Mucosa of stomach (tissue), 1 donor: ENCODE results near the gene B4GALNT3.

ENCODE experiments used
- H3K27me3 ChIP-seq: one replicate; pipeline ENCODE4 v1.7.0; 2013; ENCODE audit warnings: mild to moderate bottlenecking, low read length; ENCODE audit not compliant: control insufficient read depth, insufficient read depth
- H3K36me3 ChIP-seq: one replicate; pipeline ENCODE4 v1.7.0; 2013; ENCODE audit warnings: low read length; ENCODE audit not compliant: control insufficient read depth, insufficient read depth
- H3K4me1 ChIP-seq: one replicate; pipeline ENCODE4 v1.7.0; 2013; ENCODE audit warnings: mild to moderate bottlenecking, low read length; ENCODE audit not compliant: control insufficient read depth, insufficient read depth
- H3K4me3 ChIP-seq: one replicate; pipeline ENCODE4 v1.7.0; 2013; ENCODE audit warnings: low read length
- H3K9ac ChIP-seq: one replicate; pipeline ENCODE4 v1.7.0; 2013; ENCODE audit warnings: mild to moderate bottlenecking, low read length, moderate library complexity
- H3K9me3 ChIP-seq: one replicate; pipeline ENCODE4 v1.7.0; 2013; ENCODE audit warnings: mild to moderate bottlenecking, low read length, moderate library complexity; ENCODE audit not compliant: control insufficient read depth
- donor health status: Pancreatic carcinoma.

Gene B4GALNT3

GRCh38 chr12:534216-534615, 74.5 kb downstream of the B4GALNT3 start:
- no peaks in the 10 kb centered on the region for H3K27me3 ChIP-seq
- H3K4me1 ChIP-seq, result peaks cover 46% of the 10 kb centered on the region

GRCh38 chr12:535396-535795, 75.7 kb downstream of the B4GALNT3 start:
- H3K36me3 ChIP-seq, result peaks cover 4% of the 10 kb centered on the region
- H3K4me1 ChIP-seq, result peaks cover 57% of the 10 kb centered on the region
- no peak overlapping the region for H3K4me3 ChIP-seq
- no peak overlapping the region for H3K9ac ChIP-seq
- H3K9me3 ChIP-seq, result no peaks in the 10 kb centered on the region
- no peaks in the 10 kb centered on the region for H3K27me3 ChIP-seq

More at GRCh38 chr12:534216-534615, 74.5 kb downstream of the B4GALNT3 start:
- Histone ChIP-seq H3K4me3 (no peak overlapping the region), H3K9me3 (no peaks in the 10 kb centered on the region), H3K36me3 (peaks cover 7% of the 10 kb centered on the region), H3K9ac (no peak overlapping the region)

- H3K36me3 ChIP-seq, result peaks cover 4% of the 10 kb centered on the region
- H3K9ac ChIP-seq, result peak overlapping the region; percentile 6
- H3K27me3 ChIP-seq, result no peaks in the 10 kb centered on the region
- H3K4me1 ChIP-seq, result peaks cover 65% of the 10 kb centered on the region
- H3K9me3 ChIP-seq, result no peaks in the 10 kb centered on the region
- H3K4me3 ChIP-seq, result no peak overlapping the region
These were observed 77.1 kb downstream of the B4GALNT3 start for GRCh38 chr12:536751-537245.

- Histone ChIP-seq H3K9ac (peak overlapping the region; percentile 73), H3K36me3 (peaks cover 4% of the 10 kb centered on the region), H3K4me1 (peaks cover 70% of the 10 kb centered on the region), H3K27me3 (no peaks in the 10 kb centered on the region), H3K4me3 (no peak overlapping the region), H3K9me3 (no peaks in the 10 kb centered on the region)
These were observed 78.0 kb downstream of the B4GALNT3 start for GRCh38 chr12:537772-538171.

GRCh38 chr12:538731-539539, 79.2 kb downstream of the B4GALNT3 start:
- Histone ChIP-seq H3K36me3 (peaks cover 4% of the 10 kb centered on the region), H3K4me3 (no peak overlapping the region), H3K9me3 (no peaks in the 10 kb centered on the region), H3K4me1 (peaks cover 71% of the 10 kb centered on the region), H3K9ac (peak overlapping the region; percentile 73), H3K27me3 (no peaks in the 10 kb centered on the region)

- Histone ChIP-seq H3K9ac (peak overlapping the region; percentile 73), H3K4me1 (peaks cover 72% of the 10 kb centered on the region), H3K27me3 (no peaks in the 10 kb centered on the region), H3K9me3 (no peaks in the 10 kb centered on the region), H3K4me3 (no peak overlapping the region), H3K36me3 (peaks cover 4% of the 10 kb centered on the region)
These were observed 80.0 kb downstream of the B4GALNT3 start for GRCh38 chr12:539540-540310.

- Histone ChIP-seq H3K9me3 (no peaks in the 10 kb centered on the region), H3K4me1 (peaks cover 68% of the 10 kb centered on the region), H3K4me3 (no peak overlapping the region), H3K27me3 (peaks cover 6% of the 10 kb centered on the region), H3K9ac (peak overlapping the region; percentile 68), H3K36me3 (peaks cover 10% of the 10 kb centered on the region)
These were observed 82.1 kb downstream of the B4GALNT3 start for GRCh38 chr12:541676-542324.

- Histone ChIP-seq H3K36me3 (peaks cover 11% of the 10 kb centered on the region), H3K4me3 (no peak overlapping the region), H3K9me3 (no peaks in the 10 kb centered on the region), H3K4me1 (peaks cover 70% of the 10 kb centered on the region), H3K9ac (peak overlapping the region; percentile 68), H3K27me3 (peaks cover 6% of the 10 kb centered on the region)
These were observed 82.8 kb downstream of the B4GALNT3 start for GRCh38 chr12:542395-543113.

- Histone ChIP-seq H3K36me3 (peaks cover 11% of the 10 kb centered on the region), H3K27me3 (peaks cover 6% of the 10 kb centered on the region), H3K9ac (peak overlapping the region; percentile 68), H3K9me3 (no peaks in the 10 kb centered on the region), H3K4me1 (peaks cover 65% of the 10 kb centered on the region), H3K4me3 (no peak overlapping the region)
These were observed 83.3 kb downstream of the B4GALNT3 start for GRCh38 chr12:543114-543451.

GRCh38 chr12:544142-544541, 84.4 kb downstream of the B4GALNT3 start:
- H3K4me1 ChIP-seq, result peaks cover 55% of the 10 kb centered on the region
- H3K36me3 ChIP-seq, result peaks cover 7% of the 10 kb centered on the region
- no peak overlapping the region for H3K4me3 ChIP-seq
- no peak overlapping the region for H3K9ac ChIP-seq
- no peaks in the 10 kb centered on the region for H3K9me3 ChIP-seq
- H3K27me3 ChIP-seq, result peaks cover 6% of the 10 kb centered on the region

GRCh38 chr12:544941-545635, 85.3 kb downstream of the B4GALNT3 start:
- Histone ChIP-seq H3K9ac (no peak overlapping the region), H3K9me3 (no peaks in the 10 kb centered on the region), H3K4me3 (no peak overlapping the region), H3K4me1 (peaks cover 46% of the 10 kb centered on the region), H3K27me3 (peaks cover 6% of the 10 kb centered on the region), H3K36me3 (peaks cover 8% of the 10 kb centered on the region)
